Measurements from ENCODE around the gene ATP13A3. TPM values are rescaled to one million over a fixed set of nuclear protein-coding genes. Genes with fewer than 3 reads are reported as not detected.

ATP13A3 gene
- total and polyA plus RNA-seq, 2 experiments from 2014 or later, result 51.8 to 293 TPM

DNA sequence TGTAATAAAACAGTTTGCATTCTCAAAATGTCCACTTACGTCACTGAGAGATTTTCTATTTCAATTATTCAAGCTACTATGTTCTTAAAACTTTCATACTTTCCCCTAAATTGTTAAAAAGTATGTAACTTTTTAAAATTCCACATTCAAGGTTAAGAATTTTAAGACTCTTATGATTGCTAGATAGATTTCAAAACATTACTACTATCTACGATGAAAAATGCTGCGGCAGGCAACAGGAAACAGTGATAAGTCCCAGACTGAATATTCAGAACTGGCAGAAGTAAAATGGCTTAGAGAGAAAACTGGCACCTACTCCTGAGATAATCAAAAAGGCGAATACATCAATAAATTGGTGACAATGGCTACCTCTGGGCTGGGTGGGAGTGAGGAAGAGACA is 16.2 kb downstream of the ATP13A3 start:
- no peak overlapping the region for H3K27ac ChIP-seq
- H3K4me1 ChIP-seq (ENCODE audit: low read depth), result peaks cover 33% of the 10 kb centered on the region
- no peaks in the 10 kb centered on the region for H3K36me3 ChIP-seq
- H3K9me3 ChIP-seq (ENCODE audit: low read depth), result no peaks in the 10 kb centered on the region
- DNase-seq (ENCODE audit: low read depth in 1 of 2, low spot score in 1 of 2), result peak in 1 of 2 donors; percentile 53
- TF ChIP-seq, protein P1, sequence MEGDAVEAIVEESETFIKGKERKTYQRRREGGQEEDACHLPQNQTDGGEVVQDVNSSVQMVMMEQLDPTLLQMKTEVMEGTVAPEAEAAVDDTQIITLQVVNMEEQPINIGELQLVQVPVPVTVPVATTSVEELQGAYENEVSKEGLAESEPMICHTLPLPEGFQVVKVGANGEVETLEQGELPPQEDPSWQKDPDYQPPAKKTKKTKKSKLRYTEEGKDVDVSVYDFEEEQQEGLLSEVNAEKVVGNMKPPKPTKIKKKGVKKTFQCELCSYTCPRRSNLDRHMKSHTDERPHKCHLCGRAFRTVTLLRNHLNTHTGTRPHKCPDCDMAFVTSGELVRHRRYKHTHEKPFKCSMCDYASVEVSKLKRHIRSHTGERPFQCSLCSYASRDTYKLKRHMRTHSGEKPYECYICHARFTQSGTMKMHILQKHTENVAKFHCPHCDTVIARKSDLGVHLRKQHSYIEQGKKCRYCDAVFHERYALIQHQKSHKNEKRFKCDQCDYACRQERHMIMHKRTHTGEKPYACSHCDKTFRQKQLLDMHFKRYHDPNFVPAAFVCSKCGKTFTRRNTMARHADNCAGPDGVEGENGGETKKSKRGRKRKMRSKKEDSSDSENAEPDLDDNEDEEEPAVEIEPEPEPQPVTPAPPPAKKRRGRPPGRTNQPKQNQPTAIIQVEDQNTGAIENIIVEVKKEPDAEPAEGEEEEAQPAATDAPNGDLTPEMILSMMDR (IDR thresholded peaks at IDR 0.05; ENCODE audit: low read depth, low read length), result no peak
- no peak overlapping the region for H3K4me3 ChIP-seq
- no peaks in the 10 kb centered on the region for H3K27me3 ChIP-seq

- Histone ChIP-seq H3K9me3 (ENCODE audit: low read depth) (no peaks in the 10 kb centered on the region), H3K4me1 (ENCODE audit: low read depth) (peaks cover 27% of the 10 kb centered on the region), H3K27ac (no peak overlapping the region), H3K27me3 (no peaks in the 10 kb centered on the region), H3K36me3 (no peaks in the 10 kb centered on the region), H3K4me3 (no peak overlapping the region)
- DNase-seq (ENCODE audit: low read depth in 1 of 2, low spot score in 1 of 2), result no peak
- TF ChIP-seq, protein P1 (IDR thresholded peaks at IDR 0.05; ENCODE audit: low read depth, low read length), result no peak
Observed at GRCh38 chr3:194469977-194470376, 16.8 kb downstream of the ATP13A3 start.

DNA sequence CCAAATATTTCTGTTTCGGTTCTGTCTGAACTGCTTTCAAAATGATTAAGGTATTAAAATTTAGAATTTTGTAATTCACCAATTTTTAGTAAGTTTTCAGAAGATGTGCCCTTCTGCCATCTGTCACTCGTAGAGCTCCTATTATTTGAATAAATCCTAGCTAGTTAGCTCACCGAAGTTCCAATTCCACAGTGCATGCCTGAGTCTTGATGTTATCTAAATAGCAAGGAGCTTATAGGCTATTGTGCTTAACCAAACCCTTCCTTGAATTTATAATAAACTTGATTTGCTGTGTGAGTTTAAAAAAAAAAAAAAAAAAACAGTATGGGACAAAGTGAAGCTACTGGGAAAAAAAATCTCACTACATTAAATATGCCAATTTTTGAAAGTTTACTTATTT is 18.7 kb downstream of the ATP13A3 start:
- H3K4me1 ChIP-seq (ENCODE audit: low read depth), result peaks cover 16% of the 10 kb centered on the region
- TF ChIP-seq, protein P1 (IDR thresholded peaks at IDR 0.05; ENCODE audit: low read depth, low read length), result no peak
- no peaks in the 10 kb centered on the region for H3K36me3 ChIP-seq
- no peaks in the 10 kb centered on the region for H3K27me3 ChIP-seq
- no peak for DNase-seq (ENCODE audit: low read depth in 1 of 2, low spot score in 1 of 2)
- no peak overlapping the region for H3K27ac ChIP-seq
- H3K4me3 ChIP-seq, result no peak overlapping the region
- no peaks in the 10 kb centered on the region for H3K9me3 ChIP-seq (ENCODE audit: low read depth)

GRCh38 chr3:194466761-194467356 is 19.9 kb downstream of the ATP13A3 start:
- TF ChIP-seq, protein P1 (IDR thresholded peaks at IDR 0.05; ENCODE audit: low read depth, low read length), result no peak

GRCh38 chr3:194465920-194466570 is 20.8 kb downstream of the ATP13A3 start:
- no peaks in the 10 kb centered on the region for H3K27me3 ChIP-seq
- no peak overlapping the region for H3K4me3 ChIP-seq
- no peak for DNase-seq (ENCODE audit: low read depth in 1 of 2, low spot score in 1 of 2)
- peaks cover 9% of the 10 kb centered on the region for H3K4me1 ChIP-seq (ENCODE audit: low read depth)
- TF ChIP-seq, protein P1 (IDR thresholded peaks at IDR 0.05; ENCODE audit: low read depth, low read length), result no peak
- H3K36me3 ChIP-seq, result no peaks in the 10 kb centered on the region
- H3K9me3 ChIP-seq (ENCODE audit: low read depth), result no peaks in the 10 kb centered on the region
- no peak overlapping the region for H3K27ac ChIP-seq

More at GRCh38 chr3:194466761-194467356, 19.9 kb downstream of the ATP13A3 start:
- Histone ChIP-seq H3K9me3 (ENCODE audit: low read depth) (no peaks in the 10 kb centered on the region), H3K4me3 (no peak overlapping the region), H3K36me3 (no peaks in the 10 kb centered on the region), H3K4me1 (ENCODE audit: low read depth) (peaks cover 13% of the 10 kb centered on the region), H3K27me3 (no peaks in the 10 kb centered on the region), H3K27ac (no peak overlapping the region)
- no peak for DNase-seq (ENCODE audit: low read depth in 1 of 2, low spot score in 1 of 2)

Data from cardiac muscle cell (in vitro differentiated cells and primary cell).